ENCODE results near the gene THUMPD1.
"Not testable (repeated sequence)": the region's sequence is repeated elsewhere in the genome, so short reads cannot be mapped to it uniquely, and the experiment has no call there.

The THUMPD1 gene

DNA sequence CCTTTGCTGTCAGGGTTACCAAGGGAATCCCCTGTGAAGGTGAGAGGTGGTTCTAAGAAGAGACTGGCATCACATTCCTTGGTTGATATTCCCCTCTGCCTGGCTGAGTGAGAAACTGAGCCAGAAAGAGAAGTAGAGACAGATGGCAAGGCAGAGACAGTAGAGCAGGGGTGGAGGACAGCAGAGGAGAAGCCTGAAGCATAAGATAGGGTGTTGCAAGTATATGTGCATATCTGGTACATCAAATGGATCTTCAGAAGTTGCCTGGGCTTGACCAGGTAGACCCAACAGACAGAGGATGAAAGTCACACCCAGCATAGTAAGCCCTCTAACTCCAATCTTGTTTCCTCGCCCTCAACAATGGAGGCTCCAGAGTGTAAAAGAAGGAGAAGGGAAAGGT lies 7.9 kb upstream of the THUMPD1 start:
- DNase-seq (ENCODE audit: low read depth in 2 of 2) = no peak

DNA sequence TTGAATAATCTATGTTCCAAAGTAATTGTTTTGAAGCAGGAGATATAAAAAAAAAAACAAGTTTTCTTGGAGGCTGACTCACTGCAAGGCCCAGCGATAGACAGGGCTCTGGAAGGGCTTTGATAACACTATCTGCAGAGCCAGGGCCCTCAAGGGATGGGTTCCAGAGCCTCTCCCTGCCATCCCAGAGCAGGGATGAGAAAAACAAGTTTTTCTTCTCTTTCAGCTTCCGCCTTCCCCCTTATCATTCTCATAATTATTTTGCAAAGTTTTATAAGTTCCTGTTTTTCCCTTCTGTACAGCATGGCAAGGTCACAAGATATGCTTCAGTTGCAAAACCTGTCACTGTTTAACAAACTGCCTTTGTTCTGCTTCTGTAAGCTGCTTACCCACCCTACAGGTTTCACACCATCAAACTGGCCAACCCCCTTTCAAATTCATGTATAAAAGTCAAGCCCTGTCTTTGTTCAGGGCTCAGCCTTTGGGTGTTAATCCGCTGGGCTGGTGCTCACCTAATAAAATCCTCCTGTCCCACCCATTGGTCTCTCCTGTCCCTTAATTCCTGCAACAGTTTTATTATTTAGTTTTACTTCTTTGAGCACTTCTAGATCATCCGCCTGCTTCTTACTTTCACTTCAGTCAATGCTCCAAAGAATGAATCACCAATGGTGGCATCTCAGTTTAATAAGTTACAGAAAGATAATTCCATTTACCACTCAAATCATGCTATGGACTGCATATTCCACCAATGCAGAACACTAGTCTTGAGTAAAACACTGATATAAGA lies 5.6 kb upstream of the THUMPD1 start:
- no peak for DNase-seq (ENCODE audit: low read depth in 2 of 2)

- DNase-seq (ENCODE audit: low read depth in 2 of 2) = no peak
These were observed 4.8 kb upstream of the THUMPD1 start for GRCh38 chr16:20746461-20746860.

GRCh38 chr16:20744922-20745440 lies 3.4 kb upstream of the THUMPD1 start:
- DNase-seq (ENCODE audit: low read depth in 2 of 2) = no peak

DNA sequence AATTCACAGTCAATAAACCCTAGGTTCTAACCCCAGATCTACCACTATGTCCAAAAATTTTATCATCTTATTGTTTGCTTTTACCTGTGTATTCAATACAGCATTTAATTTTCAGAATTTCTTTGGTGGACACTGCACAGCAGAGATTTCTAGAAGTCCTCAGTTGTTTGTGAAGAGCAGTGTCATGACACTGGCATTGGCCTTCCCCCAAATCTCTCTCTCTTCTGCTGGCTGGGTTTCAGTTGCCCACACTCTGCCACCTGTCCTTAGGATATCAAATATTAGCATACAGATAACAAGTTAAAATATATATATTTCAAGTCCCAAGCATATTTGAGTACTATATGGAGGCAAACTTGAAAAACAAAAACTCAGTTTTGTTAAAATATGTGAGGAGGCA lies 2.0 kb upstream of the THUMPD1 start:
- no peak for DNase-seq (ENCODE audit: low read depth in 2 of 2)

- peak; percentile 83 to 84 for DNase-seq (ENCODE audit: low read depth in 2 of 2)
These were observed 607 bp downstream of the THUMPD1 start for GRCh38 chr16:20740901-20741521.

DNA sequence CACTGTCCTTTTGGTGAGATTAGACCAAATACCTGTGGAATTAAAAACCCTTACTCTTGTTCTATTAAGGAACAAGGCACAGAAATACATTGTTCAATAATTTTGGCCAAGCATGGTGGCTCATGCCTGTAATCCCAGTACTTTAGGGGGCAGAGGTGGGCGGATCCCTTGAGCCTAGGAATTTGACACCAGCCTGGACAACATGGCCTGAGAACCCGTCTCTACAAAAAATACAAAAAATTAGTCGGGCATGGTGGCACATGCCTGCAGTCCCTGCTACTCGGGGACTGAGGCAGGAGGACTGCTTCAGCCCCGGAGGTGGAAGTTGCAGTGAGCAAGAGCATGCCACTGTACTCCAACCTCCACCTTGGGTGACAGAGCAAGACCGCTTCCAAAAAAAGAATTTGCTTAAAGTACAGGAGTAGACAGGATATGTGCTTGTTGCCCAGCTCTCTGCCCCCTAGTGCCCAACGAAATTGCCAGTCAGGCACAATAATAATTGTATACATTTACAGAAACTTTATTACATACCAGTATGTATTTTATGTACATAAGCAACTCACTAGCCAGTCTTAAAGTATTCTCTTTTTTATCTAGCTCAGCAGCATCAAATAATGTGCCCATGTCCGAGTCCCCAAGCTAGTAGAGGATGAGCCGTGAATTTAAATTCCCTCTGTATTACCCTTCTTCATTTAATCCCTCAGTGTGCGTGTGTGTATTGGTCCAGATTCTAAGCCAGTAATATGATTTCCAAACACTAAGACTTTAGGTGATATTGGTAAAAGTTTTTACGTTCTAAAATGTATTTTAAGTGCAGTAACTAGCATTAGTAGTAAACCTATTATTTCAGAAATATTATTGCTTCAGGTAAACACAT lies 1.4 kb downstream of the THUMPD1 start:
- no peak for DNase-seq (ENCODE audit: low read depth in 2 of 2)

GRCh38 chr16:20735490-20735889 lies 6.1 kb downstream of the THUMPD1 start:
- no peak for DNase-seq (ENCODE audit: low read depth in 2 of 2)

GRCh38 chr16:20734782-20735181 lies 6.8 kb downstream of the THUMPD1 start:
- DNase-seq (ENCODE audit: low read depth in 2 of 2) = no peak

DNA sequence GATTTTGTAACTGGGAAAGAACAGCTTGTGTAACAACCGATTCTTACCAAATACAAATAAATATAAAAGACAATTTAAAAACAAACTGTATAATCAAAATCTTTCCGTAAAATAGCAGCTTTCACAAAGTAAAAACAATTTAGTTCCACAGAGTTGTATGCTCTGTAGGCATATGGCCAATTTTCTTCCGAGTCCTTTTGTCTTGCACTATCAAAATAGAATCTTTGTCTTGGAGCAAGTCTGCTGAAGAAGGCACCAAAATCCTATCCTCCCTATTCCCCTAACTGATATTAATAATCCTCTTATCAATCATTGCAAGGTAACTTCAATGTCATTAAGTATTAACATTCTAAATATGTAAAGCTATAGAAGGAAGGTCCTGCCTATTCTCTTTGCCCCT lies 7.6 kb downstream of the THUMPD1 start:
- DNase-seq (ENCODE audit: low read depth in 2 of 2) = no peak

- no peak for DNase-seq (ENCODE audit: low read depth in 2 of 2)
These were observed 12.5 kb downstream of the THUMPD1 start for GRCh38 chr16:20729141-20729540.

DNA sequence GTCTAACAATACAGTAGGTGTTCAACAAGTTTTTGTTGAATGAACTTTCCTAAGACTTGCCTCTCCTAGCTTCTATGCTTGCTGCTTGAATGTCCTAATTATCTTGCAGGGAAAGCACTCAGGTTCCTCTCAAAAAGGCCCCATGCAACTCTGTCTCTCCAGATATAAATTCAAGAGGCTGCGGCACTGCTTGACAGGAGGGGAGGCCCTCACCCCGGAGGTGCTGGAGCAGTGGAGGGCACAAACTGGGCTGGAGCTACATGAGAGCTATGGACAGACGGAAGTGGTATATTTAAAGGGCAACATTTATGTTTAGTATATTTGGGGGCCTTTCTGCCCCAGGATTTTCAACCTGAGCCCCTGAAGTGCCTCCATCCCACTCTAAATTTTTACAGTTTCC lies 14.4 kb downstream of the THUMPD1 start:
- DNase-seq (ENCODE audit: low read depth in 2 of 2) = no peak

DNA sequence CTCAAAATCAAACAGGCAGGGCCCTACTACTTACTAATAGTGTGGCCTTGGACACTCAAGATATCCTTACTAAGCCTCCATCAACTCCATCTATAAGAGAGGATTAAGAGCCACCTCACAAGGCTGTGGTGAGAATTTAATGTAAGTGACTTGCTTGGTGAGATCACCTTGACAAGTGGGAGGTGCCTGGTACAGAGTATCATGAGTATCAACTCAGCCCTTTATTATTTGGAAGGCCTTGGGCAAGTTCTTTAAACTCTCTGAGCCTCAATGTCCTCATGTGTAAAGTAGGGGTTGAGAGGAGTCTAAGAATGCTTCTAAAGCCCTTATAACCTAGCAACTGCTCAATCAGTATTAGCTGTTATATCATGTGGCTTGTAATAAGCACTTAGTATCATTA lies 15.0 kb downstream of the THUMPD1 start:
- no peak for DNase-seq (ENCODE audit: low read depth in 2 of 2)

GRCh38 chr16:20720251-20720650 lies 21.4 kb downstream of the THUMPD1 start:
- no peak for DNase-seq (ENCODE audit: low read depth in 2 of 2)

DNA sequence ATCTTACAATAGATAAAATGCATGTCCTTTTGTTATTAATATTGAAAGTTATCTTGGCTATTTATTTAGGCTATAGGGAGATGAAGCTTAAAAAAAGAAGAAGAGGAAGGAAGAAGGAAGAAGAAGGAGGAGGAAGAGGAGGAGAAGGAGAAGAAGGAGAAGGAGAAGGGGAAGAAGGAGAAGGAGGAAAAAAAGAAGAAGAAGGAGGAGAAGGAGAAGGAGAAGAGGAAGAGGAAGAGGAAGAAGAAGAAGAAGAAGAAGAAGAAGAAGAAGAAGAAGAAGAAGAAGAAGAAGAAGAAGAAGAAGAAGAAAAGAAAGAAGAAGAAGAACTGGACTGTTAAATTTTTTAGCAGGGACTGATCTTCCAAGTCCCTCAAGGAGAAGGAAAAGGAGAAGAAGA lies 23.9 kb downstream of the THUMPD1 start:
- not testable (repeated sequence) for DNase-seq (ENCODE audit: low read depth in 2 of 2)

DNA sequence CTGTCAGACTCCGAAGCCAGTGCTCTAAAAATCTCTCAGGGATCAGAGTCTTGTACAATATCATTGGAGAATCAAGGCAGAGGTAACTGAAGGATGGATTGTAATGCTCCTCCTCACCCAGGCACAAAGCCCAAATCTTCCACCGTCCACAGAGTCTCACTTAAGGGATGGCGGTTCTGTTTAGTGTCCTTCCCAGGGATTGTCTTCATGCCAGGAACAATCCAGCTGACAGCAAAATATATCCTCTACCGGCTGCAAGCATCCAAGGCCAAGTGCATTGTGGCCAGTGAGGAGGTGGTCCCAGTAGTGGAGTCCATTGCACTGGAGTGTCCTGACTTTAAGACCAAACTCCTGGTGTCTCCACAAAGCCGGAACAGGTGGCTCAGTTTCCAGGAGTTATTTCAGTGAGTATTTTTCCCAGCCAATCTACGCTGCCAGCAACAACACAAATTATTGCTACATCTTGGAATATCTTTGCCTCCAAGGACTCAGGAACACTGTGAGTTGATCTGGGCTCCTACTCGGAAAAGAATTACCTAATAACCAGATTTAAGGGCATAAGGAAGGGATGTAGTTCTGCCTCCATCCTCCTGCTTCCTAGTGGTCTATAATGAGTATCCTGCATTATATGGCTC lies 30.2 kb downstream of the THUMPD1 start:
- DNase-seq (ENCODE audit: low read depth in 2 of 2) = no peak

DNA sequence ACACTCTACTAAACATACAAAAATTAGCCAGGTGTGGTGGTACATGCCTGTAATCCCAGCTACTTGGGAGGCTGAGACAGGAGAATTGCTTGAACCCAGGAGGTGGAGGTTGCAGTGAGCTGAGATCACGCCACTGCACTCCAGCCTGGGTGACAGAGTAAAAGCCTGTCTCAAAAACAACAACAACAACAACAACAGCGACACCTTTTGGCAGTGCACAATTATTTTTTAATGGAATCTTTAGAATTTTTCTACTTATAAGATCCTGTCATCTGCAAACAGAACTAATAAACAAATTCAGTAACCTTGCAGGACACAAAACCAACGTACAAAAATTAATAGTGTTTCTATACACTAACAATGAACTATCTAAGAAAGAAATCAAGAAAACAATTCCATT lies 33.5 kb downstream of the THUMPD1 start:
- not testable (repeated sequence) for DNase-seq (ENCODE audit: low read depth in 2 of 2)

DNA sequence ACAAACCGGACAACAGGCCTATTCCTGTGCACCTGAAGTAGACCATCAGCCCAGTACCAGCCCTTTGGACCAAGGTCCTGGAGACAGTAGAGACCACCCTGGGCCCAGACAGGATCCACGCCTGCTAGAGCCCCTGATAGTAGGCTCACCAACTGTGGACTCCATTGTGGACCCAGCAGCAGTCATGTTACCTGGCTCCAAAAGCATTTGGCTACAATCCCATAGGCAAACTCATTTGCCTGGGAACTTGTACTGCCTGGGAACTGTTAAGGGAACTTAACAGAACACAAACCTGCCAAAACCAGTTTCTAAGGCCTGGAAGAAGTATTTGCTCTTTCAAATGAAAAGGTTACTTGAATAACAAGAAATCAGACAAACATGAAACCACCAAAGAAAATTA lies 34.2 kb downstream of the THUMPD1 start:
- DNase-seq (ENCODE audit: low read depth in 2 of 2) = no peak

DNA sequence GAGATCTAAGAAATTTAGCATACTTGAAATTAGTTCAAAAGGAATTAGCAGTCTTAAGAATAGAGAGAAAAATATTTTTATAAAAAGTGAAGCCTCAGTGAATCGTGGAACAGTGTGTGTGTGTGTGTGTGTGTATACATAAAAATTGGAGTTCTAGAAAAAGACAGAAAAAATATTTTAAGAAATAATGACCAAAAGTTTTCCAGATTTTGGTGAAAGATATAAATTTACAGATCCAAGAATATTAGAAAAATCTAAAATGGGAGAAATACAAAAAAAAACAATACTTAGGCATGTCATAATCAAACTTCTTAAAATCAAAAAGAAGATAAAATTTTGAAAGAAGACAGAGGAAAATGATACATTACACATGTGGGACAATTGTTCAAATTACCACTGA lies 35.6 kb downstream of the THUMPD1 start:
- DNase-seq (ENCODE audit: low read depth in 2 of 2) = not testable (repeated sequence)

DNA sequence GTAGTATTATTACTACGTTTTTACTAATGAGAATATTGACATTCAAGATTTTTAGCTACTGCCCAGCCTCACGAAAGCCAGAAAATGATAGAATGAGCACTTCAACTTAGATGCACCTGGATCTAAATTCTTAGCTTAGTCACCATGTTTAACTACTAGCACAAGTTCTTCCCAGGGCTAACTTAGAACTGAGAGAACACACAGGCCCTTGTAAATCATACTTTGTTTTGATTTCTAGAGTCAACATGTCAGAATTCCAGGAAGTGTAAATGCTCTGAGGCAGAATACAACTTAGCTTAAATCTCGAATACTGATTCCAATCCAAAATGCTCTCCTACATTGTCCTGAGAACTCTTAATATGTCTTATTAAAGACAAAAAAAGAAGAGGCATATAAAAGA lies 37.3 kb downstream of the THUMPD1 start:
- no peak for DNase-seq (ENCODE audit: low read depth in 2 of 2)

GRCh38 chr16:20701692-20702091 lies 39.9 kb downstream of the THUMPD1 start:
- not testable (repeated sequence) for DNase-seq (ENCODE audit: low read depth in 2 of 2)

DNA sequence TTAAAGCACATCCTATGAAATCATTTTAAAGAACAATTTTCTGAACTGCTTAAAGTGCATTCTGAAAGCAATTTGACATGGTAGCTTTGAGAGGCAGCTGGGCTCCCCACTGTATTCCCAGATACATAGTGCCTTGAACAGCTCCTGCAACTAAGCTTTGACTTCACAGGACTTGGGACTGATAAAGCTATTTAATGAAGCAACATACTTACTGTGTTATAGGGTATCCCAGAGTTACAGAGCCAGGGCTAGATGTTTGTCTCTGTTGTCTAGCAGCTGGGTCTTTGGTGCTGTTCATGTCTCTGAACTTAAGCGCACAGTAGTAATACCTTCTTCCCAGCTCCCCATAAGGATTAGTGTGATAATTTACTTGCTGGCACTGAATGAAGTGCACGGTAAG lies 45.0 kb downstream of the THUMPD1 start:
- DNase-seq (ENCODE audit: low read depth in 2 of 2) = no peak

All from activated CD4-positive, alpha-beta T cell treated with anti-CD3 and anti-CD28 coated beads for 24 hours (primary cell).